HS-5 (cell line): ENCODE results near the gene RUBCN.
"Not testable (repeated sequence)": the region's sequence is repeated elsewhere in the genome, so short reads cannot be mapped to it uniquely, and the experiment has no call there.

ENCODE experiments used
- DNase-seq: peaks from one replicate; pipeline ENCODE4 v3.0.0-alpha.2; 2012; ENCODE audit warnings: low read depth

RUBCN gene

GRCh38 chr3:197685546-197685945 is 51.2 kb downstream of the RUBCN start:
- no peak for DNase-seq

GRCh38 chr3:197683191-197683590 is 53.5 kb downstream of the RUBCN start:
- DNase-seq = no peak

DNA sequence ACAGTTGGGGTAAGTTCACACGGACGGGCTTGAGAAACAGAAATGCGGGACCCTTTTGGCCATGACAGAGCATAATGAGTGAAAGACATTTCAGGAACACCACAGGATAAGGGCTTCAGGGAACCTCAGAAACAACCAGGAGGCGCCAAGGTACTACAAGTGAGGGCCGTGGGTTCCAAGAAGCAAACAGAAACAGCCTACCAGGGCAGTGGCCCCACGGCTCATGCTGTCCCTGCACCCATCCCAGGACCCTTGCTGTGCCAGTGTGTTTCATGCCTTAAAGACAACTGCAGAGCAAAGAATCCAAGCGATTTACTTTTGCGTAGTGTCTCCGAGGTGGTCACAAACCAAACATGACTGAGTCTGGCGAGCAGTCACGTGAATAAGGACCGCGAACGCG is 54.0 kb downstream of the RUBCN start:
- no peak for DNase-seq

GRCh38 chr3:197680955-197681521 is 55.7 kb downstream of the RUBCN start:
- DNase-seq = no peak

- no peak for DNase-seq
Measured at GRCh38 chr3:197675951-197676350, 60.8 kb downstream of the RUBCN start.

DNA sequence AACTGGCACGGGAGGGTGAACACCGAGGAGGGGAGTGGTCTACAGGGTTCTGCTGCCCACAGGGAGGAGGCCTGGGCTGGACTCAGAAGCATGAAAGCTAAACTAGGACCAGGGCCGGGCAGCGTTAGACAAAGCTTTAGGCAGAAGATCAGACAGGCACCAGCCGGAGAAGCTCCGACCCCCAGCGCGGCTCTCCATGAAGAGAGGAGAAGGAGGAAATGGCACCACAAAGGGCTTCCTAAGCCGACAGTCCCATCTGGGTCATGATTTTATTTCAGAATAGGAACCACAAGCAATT is 61.2 kb downstream of the RUBCN start:
- DNase-seq = no peak

DNA sequence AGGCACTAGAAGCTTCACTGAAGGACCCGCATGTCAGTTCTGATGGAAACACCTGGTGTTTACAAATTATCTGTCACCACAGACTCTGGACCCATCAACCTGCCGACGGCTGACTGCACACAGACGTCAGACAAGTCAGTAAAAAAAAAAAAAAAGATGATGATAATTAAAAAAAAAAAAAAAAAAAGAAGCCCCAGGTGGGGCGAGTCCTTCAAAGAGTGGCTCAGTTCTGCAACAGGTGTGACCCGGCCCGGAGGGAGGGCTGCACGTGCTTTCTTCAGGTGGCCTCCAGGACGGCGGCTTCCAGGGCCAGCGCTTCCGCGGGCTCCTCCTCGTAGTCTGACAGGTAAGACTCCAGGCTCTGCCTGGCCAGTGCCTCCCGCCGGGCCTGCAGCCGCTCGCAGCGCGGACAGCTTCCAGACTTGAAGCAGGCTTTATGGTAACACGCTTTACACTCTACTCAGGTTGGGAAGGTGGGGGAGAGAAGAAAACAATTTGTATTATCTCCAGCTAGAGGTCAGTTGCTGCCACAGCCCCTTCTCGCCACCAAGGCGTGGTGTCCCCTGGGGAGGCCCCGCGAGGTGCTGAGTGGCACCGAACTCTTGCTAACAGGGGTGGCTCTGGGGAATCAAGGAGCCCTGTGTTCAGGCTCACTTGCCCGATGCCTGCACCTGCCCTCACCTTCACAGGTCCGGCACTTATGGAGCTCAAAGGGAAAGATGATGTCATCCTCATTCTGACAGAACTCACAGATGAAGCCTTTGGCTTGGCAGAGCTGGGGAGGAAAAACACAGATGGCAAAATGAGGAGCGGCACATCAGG is 61.8 kb downstream of the RUBCN start:
- no peak for DNase-seq

GRCh38 chr3:197673170-197673569 is 63.5 kb downstream of the RUBCN start:
- no peak for DNase-seq

DNA sequence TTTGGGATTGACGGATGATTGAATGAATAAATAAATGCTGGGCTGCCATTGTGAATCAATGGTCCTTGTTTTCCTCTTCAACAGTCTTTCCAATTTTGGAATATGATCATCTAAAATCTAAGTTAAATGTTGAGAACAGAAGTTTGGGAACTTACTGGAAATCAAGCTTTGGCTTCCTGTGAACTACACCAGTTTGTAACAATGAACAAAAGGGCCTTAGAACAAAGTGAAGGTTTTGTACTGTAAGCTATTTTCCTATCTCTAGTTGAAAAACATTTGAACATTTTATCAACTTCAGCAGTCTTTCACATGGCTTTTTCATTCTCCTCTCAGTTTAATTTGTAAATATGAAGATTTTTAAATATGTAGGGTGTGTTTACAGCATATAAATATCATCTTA is 66.3 kb downstream of the RUBCN start:
- DNase-seq = no peak

DNA sequence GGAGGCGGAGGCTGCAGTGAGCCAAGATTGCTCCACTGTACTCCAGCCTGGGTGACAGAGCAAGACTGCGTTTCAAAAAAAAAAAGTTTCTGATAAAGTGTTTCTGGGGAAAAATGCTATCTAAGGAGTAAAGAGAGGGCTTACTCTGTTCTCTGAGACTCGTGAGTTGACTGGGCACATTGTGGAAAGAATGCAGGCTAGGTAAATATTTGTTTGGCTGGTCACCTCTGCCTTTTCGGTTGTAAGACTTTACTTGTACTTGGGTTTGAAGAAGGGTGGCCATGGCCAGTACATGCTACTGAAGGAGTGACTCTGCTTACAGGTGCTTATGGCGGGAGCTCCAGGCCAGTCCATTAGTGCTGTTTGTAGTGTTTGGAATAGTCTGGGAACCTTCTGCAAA is 68.7 kb downstream of the RUBCN start:
- DNase-seq = no peak

DNA sequence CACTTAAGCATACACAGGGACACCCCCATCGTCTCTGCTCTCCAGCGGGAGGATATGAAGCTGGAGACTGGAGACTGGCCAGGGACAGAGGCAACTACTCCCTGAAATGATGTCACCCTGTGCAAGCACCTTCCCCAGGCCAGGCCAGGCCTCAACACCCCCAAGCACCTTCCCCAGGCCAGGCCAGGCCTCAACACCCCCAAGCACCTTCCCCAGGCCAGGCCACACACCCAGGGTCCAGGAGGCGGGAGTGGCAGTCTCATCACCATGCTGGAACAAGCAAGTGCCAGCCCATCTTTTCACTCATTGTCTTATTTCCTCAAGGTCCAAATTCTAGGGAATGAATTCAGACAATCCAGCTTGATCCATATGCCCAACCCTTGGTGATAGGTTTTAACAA is 69.4 kb downstream of the RUBCN start:
- DNase-seq = not testable (repeated sequence)

DNA sequence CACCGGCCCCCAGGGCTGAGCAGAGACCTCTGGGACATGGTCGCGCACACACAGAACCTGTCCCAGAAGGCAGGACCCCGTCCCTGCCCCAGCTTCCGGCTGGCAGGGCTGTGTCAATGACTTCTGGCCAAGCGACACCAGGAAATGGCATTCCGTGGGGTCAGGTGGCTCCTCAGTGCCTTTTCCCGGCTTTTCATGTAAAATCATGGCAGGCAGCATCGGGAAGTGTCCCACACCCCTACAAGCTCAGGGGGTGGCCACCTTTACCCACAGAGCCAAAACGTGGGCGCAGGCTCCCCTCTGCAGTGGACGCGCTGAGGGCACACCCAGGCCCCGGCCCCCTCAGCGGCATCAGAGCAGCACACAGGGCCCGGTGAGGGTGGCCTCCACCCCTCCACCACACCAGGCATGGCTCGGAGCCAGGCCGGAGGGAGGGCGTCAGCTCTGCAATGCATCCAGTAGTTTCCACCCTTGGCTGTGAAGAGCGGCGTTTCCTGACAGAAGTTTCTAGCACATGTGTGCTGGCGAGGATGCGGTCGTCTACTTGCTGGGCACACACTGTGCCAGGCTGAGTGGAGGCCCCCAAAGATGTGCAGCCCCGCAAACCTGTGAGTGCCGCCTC is 70.4 kb downstream of the RUBCN start:
- not testable (repeated sequence) for DNase-seq

DNA sequence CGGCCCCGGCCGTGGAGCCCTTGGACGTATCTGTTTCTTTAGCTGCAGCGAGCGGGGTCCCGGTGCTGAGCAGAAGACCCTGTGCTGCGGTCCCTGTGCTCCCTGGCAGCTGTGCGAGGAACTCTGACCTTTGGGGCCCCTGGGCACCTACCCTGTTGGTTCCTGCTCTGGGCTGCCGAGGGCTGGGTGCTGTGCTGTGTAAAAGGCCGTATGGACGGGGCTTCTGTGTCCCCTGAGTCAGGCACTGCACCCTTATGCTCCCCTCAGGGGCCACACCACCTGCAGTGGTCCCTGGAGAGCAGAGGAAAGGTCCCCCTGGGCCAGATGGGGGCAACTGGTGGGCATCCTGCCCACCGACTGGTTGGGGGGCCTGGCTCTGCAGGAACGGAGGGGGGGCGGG is 71.2 kb downstream of the RUBCN start:
- not testable (repeated sequence) for DNase-seq

GRCh38 chr3:197665142-197665491 is 71.6 kb downstream of the RUBCN start:
- not testable (repeated sequence) for DNase-seq

- not testable (repeated sequence) for DNase-seq
Measured at GRCh38 chr3:197664414-197665141, 72.1 kb downstream of the RUBCN start.

DNA sequence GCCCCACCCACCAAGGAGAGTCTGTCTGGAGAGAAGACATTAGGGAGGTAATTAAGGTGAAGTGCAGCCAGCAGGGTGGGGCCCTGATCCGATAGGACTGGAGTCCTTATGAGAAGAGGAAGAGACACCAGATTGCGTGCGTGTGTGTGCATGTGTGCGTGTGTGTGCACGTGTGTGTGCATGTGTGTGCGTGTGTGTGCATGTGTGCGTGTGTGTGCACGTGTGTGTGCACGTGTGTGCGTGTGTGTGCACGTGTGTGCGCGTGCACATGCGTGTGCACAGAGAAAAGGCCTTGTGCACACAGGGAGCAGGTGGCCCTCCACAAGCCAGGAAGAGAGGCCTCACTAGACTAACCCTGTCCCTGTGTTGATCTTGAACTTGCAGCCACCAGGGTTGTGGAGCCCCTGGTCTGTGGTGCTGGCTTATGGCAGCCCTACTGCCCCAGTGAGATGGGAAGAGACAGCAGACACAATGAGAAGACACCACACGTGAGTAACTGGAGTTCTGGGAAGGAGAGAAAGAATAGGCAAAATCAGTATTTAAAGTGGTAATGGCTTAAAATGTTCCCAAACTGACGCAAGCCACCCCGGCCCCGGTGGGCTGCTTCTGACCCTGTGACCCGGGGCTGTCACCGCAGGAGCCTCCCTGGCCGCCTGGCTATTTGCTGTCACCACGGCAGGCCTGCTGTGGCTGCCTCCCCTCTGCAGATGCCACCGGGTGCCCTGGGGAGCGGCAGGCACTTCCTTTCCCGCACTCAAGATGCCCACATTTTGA is 73.2 kb downstream of the RUBCN start:
- DNase-seq = not testable (repeated sequence)

- not testable (repeated sequence) for DNase-seq
Measured at GRCh38 chr3:197662352-197662751, 74.4 kb downstream of the RUBCN start.

DNA sequence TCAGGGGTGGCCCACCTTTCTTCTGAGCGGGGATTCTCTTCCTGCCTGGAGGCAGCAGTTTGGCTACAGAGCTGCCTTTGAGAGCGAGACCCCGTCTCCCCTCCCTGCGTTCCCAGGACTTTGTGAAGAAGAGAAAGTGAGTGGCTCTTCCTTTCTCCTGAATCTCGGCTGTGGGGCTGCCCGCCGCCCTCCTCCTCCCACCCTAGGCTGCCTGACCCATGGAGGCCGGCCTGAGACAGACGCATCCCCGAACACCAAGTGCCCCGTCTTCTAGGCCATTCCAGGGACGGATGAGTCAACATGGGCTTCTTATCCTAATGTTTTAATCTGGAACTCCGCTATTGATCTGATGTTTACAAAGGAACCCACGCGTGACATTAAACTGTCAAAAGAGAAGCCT is 74.8 kb downstream of the RUBCN start:
- DNase-seq = not testable (repeated sequence)

DNA sequence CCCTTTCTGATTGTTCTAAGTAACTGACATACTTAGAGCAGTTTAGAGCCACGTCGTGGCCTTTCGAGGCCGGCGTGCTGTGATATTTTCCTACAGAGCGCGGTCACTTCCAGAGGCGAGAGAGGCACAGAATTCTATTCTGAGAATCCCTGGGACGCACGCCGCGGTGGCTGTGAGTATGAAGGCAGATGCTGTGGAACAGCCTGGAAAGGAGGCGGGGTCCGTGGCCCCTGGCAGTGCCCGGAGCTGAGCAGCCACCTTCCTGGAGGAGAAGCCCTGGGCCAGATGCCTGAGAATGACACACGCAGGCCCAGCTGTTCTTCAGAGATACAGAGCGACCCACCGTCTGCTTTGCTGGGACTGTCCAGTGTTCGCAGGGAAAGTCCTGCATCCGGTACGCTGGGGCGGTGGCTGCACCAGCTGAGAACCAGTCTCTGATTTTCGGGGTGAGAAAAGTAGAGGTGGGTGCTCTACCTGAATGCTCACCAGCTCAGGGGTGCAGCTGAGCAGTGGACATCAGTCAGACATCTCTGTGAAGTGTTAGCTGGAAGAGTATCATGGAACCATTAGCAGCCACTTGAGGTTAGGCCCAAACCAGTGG is 75.4 kb downstream of the RUBCN start:
- DNase-seq = not testable (repeated sequence)

DNA sequence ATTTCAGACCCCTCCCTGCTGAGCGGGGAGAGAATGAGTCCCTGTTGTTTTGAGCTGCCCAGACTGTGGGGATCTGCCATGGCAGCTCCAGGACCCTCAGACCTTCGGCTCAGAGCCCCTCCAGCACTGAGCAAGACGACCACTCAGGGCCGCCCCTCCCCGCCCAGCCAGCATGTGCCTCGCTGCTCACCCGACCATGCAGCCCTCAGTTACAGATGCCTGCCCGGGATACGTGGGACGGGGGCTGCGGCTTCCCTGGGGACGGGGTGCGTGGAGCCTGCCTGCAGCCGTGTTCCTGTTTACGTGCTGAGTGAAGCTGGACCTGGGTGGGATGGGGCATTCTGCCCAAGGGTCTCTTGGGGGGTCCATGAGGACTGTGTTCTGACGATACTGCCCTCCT is 77.0 kb downstream of the RUBCN start:
- DNase-seq = not testable (repeated sequence)

DNA sequence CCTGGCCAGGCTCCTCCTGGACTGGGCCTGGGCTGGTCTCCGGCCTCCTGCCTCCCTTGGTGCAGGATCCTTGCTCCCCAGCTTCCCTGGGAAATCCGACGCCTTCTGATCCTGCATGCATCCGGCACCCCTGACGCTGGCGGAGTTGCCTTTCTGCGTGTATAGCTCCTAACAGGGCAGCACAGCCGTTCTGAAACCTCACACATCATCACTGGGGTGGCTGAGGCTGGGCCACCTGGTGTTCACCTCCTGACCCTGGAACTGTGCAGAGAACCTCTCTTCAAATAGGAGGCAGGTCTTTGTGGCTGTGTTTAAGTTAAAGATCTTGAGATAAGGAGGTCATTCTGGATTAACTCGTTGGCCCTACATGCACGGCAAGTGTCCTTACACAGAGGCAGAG is 77.6 kb downstream of the RUBCN start:
- DNase-seq = not testable (repeated sequence)

DNA sequence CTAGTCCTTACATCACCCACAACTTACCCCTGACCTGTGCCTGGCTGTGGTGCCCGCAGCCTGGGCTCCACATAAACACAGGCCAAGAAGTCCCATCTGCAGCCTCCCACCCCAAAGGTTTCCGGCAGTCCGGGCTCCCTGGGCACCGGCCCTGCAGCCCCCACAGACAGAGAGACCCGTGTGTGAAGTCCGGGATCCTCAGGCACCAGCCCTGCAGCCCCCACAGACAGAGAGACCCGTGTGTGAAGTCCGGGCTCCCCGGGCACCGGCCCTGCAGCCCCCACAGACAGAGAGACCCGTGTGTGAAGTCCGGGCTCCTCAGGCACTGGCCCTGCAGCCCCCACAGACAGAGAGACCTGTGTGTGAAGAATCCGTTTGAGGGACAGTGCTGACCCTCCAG is 78.0 kb downstream of the RUBCN start:
- DNase-seq = not testable (repeated sequence)
